Smooth muscle cell (in vitro differentiated cells): ENCODE data around the gene ANKRD10. TPM values are rescaled to one million over a fixed set of nuclear protein-coding genes. Genes with fewer than 3 reads are reported as not detected.

Experiments used
- DNase-seq: peaks from one replicate; lab custom pipeline; 2025; ENCODE audit not compliant: unreplicated experiment; lab: John Stamatoyannopoulos, UW
- H2AFZ ChIP-seq: fragments of 200-600 bp; sonication (generic); 2 replicates; pipeline ENCODE4 v1.6.0; 2016; ENCODE audit warnings: antibody characterized with exemption, low read depth, mild to moderate bottlenecking
- H3F3A ChIP-seq: fragments of 200-600 bp; sonication (generic); 2 replicates; pipeline ENCODE4 v1.6.0; 2017; ENCODE audit warnings: antibody characterized with exemption, low read depth
- H3K27ac ChIP-seq: fragments of 200-600 bp; sonication (generic); 2 replicates; pipeline ENCODE4 v1.5.1; 2016; ENCODE audit warnings: low read depth, mild to moderate bottlenecking
- H3K27me3 ChIP-seq: fragments of 200-600 bp; sonication (generic); 2 replicates; pipeline ENCODE4 v1.6.1; 2016; ENCODE audit warnings: low read depth, mild to moderate bottlenecking
- H3K36me3 ChIP-seq: fragments of 200-600 bp; sonication (generic); 2 replicates; pipeline ENCODE4 v1.5.1; 2016; ENCODE audit warnings: low read depth
- H3K4me1 ChIP-seq: fragments of 200-600 bp; sonication (generic); 2 replicates; pipeline ENCODE4 v1.5.1; 2016; ENCODE audit warnings: low read depth
- H3K4me2 ChIP-seq: fragments of 200-600 bp; sonication (generic); 2 replicates; pipeline ENCODE4 v1.6.0; 2016; ENCODE audit warnings: mild to moderate bottlenecking
- H3K4me3 ChIP-seq: fragments of 200-600 bp; sonication (generic); 2 replicates; pipeline ENCODE4 v1.5.1; 2016; ENCODE audit warnings: mild to moderate bottlenecking
- H3K79me2 ChIP-seq: fragments of 200-600 bp; sonication (generic); 2 replicates; pipeline ENCODE4 v1.6.0; 2016; ENCODE audit warnings: low read depth, mild to moderate bottlenecking
- H3K9ac ChIP-seq: fragments of 200-600 bp; sonication (generic); 2 replicates; pipeline ENCODE4 v1.6.0; 2016; ENCODE audit warnings: low read depth
- H3K9me3 ChIP-seq: fragments of 200-600 bp; sonication (generic); replicated peaks from 2 replicates; pipeline ENCODE4 v1.5.1; 2016; ENCODE audit warnings: low read depth
- H4K20me1 ChIP-seq: fragments of 200-600 bp; sonication (generic); 2 replicates; pipeline ENCODE4 v1.6.0; 2016; ENCODE audit warnings: low read depth
- CTCF ChIP-seq: fragments of 200-600 bp; sonication (generic); IDR thresholded peaks from 2 replicates; pipeline ENCODE4 v1.5.1; 2017; ENCODE audit warnings: borderline replicate concordance, mild to moderate bottlenecking, antibody characterized with exemption; ENCODE audit not compliant: insufficient read depth, poor library complexity, severe bottlenecking
- WGBS: methylation state at CpG from one replicate; pipeline ENCODE4 v1.1.7; 2016; ENCODE audit warnings: low lambda C conversion rate; 5-methylcytosine and 5-hydroxymethylcytosine counted together
- polyA plus RNA-seq: library from polyadenylated mRNA; unstranded; fragments of >200 nt; fragmentation: Nextera tagmentation; extraction: Ambion mirVana; gene quantifications from 2 replicates; pipeline ENCODE4 v1.2.1, GENCODE V29; 2016
- total RNA-seq: library from RNA; depleted of rRNA; stranded (reverse); fragments of >200 nt; gene quantifications from 2 replicates; pipeline ENCODE4 v1.2.3, GENCODE V29; 2014

Gene ANKRD10
- total and polyA plus RNA-seq, 2 experiments from 2014 or later, result 31.0 to 61.8 TPM

GRCh38 chr13:110853235-110853721 is 61.6 kb downstream of the ANKRD10 start:
- DNase-seq, result no peak
- Histone ChIP-seq H3K36me3 (no peaks in the 10 kb centered on the region), H3F3A (peaks cover 4% of the 10 kb centered on the region), H3K79me2 (no peaks in the 10 kb centered on the region), H3K9ac (no peak overlapping the region), H3K4me1 (peaks cover 6% of the 10 kb centered on the region), H3K4me3 (no peak overlapping the region), H4K20me1 (no peaks in the 10 kb centered on the region), H3K27me3 (no peaks in the 10 kb centered on the region), H3K9me3 (no peaks in the 10 kb centered on the region), H3K27ac (peak overlapping the region; percentile 36), H2AFZ (no peak overlapping the region), H3K4me2 (peak overlapping the region; percentile 12)
- 62% methylated on average over 20 of the region's 20 CpGs for WGBS
- TF ChIP-seq CTCF, result no peak

DNA sequence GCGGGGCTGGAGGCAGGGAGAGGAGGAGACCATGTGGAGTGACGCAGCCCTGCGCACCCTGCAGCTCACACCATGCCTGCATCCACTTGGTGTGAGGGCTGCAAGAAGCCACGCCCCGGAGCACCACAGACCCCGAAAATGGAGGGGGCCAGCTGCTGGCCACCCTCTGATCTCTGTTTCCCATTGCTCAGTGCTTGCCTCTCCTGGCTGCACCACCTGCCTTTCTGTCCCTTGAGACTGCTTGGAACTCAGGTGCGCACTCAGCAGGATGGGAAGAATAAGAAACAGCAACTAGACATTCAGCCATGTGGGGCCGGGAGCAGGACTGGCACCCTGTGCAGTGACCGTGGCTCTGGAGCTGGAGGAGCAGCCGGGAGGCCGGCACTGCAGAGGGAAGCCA is 64.0 kb downstream of the ANKRD10 start:
- 90% methylated on average over 11 of the region's 11 CpGs for WGBS
- Histone ChIP-seq H3K27me3 (no peaks in the 10 kb centered on the region), H3K9me3 (no peaks in the 10 kb centered on the region), H3K27ac (no peak overlapping the region), H2AFZ (no peak overlapping the region), H3K4me3 (no peak overlapping the region), H3K4me1 (peaks cover 6% of the 10 kb centered on the region), H3F3A (peaks cover 4% of the 10 kb centered on the region), H3K36me3 (no peaks in the 10 kb centered on the region), H4K20me1 (no peaks in the 10 kb centered on the region), H3K4me2 (no peak overlapping the region), H3K9ac (no peak overlapping the region), H3K79me2 (no peaks in the 10 kb centered on the region)
- DNase-seq, result no peak
- no peak for TF ChIP-seq CTCF

DNA sequence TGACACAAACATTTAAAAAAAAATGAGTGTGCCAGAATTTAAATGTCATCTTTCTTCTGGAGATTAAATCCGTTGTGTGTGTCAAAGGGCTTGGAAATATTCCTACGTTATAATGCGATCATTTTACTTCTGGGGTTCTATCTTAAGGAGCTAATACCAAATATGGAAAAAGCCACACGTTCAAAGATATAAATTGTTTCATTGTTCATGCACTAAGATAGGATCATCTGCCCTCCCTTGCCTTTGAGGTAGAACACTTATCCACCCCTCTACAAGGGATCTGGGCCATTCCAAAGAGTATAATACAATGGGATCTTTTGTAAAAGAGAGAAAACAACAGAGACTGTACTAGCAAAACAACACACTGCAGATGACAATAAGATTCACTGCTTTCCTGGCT is 64.9 kb downstream of the ANKRD10 start:
- Histone ChIP-seq H3K9me3 (no peaks in the 10 kb centered on the region), H3K4me3 (no peak overlapping the region), H3K27ac (no peak overlapping the region), H3K9ac (no peak overlapping the region), H3K4me1 (peaks cover 6% of the 10 kb centered on the region), H4K20me1 (no peaks in the 10 kb centered on the region), H3K4me2 (no peak overlapping the region), H3K79me2 (no peaks in the 10 kb centered on the region), H3K36me3 (no peaks in the 10 kb centered on the region), H3F3A (peaks cover 4% of the 10 kb centered on the region), H2AFZ (no peak overlapping the region), H3K27me3 (no peaks in the 10 kb centered on the region)
- no peak for TF ChIP-seq CTCF
- DNase-seq, result no peak
- 82% methylated on average over 4 of the region's 4 CpGs for WGBS

DNA sequence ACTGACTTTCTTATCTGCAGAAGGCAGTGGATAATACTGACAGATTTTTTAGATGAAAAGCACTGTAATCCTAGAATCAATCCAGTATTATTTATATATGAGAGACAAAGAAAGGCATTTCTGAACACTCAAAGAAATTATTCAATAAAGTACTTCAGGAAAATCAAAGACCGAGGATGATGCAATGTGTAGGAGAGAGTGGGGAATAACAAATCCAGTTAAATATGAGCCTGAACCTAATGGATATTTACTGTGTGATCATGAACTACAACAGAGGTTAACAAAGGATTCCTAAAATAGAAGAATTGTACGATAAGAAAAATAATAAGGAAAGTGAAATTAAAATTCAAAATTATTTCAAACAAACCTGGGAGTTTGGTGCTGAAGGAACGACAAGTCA is 69.3 kb downstream of the ANKRD10 start:
- WGBS, result 85% methylated on average over 3 of the region's 3 CpGs
- Histone ChIP-seq H3K79me2 (no peaks in the 10 kb centered on the region), H3K4me3 (no peak overlapping the region)

More for the DNA sequence above, 69.3 kb downstream of the ANKRD10 start:
- Histone ChIP-seq H2AFZ (no peak overlapping the region), H3K4me2 (no peak overlapping the region), H3K36me3 (no peaks in the 10 kb centered on the region), H3K9ac (no peak overlapping the region), H3K27me3 (no peaks in the 10 kb centered on the region), H3K9me3 (no peaks in the 10 kb centered on the region), H3K4me1 (no peaks in the 10 kb centered on the region), H3K27ac (no peak overlapping the region), H4K20me1 (no peaks in the 10 kb centered on the region), H3F3A (no peaks in the 10 kb centered on the region)
- no peak for TF ChIP-seq CTCF
- DNase-seq, result no peak
